Stimulated activated CD8-positive, alpha-beta memory T cell treated with anti-CD3 and anti-CD28 coated beads, Interleukin-7, amount 100 ng/mL, for 4 hours (primary cell): ENCODE results near the gene NFIC.
"Not testable (repeated sequence)": the region's sequence is repeated elsewhere in the genome, so short reads cannot be mapped to it uniquely, and the experiment has no call there.

Experiments
- DNase-seq, 2 donors: peaks; one replicate each; pipeline ENCODE4 v3.0.0-alpha.2; 2020; ENCODE audit warnings: low read depth in 2 of 2

NFIC gene

GRCh38 chr19:3420909-3421619 is 54.7 kb downstream of the NFIC start:
- no peak for DNase-seq

GRCh38 chr19:3421656-3422055 is 55.3 kb downstream of the NFIC start:
- DNase-seq: not testable (repeated sequence)

GRCh38 chr19:3423183-3423829 is 56.9 kb downstream of the NFIC start:
- DNase-seq: no peak

GRCh38 chr19:3426433-3426832 is 60.0 kb downstream of the NFIC start:
- DNase-seq: no peak

- DNase-seq: not testable (repeated sequence)
These were observed 63.9 kb downstream of the NFIC start for GRCh38 chr19:3430366-3430680.

- DNase-seq: no peak
These were observed 65.5 kb downstream of the NFIC start for GRCh38 chr19:3431760-3432397.

- DNase-seq: no peak
These were observed 66.9 kb downstream of the NFIC start for GRCh38 chr19:3433313-3433712.

GRCh38 chr19:3433805-3434540 is 67.6 kb downstream of the NFIC start:
- DNase-seq: no peak

GRCh38 chr19:3434630-3435553 is 68.5 kb downstream of the NFIC start:
- DNase-seq: peak; percentile 91 to 95

GRCh38 chr19:3440082-3440481 is 73.7 kb downstream of the NFIC start:
- peak; percentile 3 to 30 for DNase-seq

- no peak for DNase-seq
These were observed 75.0 kb downstream of the NFIC start for GRCh38 chr19:3441089-3441985.

- no peak for DNase-seq
These were observed 75.6 kb downstream of the NFIC start for GRCh38 chr19:3441986-3442329.

- no peak for DNase-seq
These were observed 76.2 kb downstream of the NFIC start for GRCh38 chr19:3442487-3443071.

- DNase-seq: no peak
These were observed 77.7 kb downstream of the NFIC start for GRCh38 chr19:3443840-3444694.

GRCh38 chr19:3444695-3445234 is 78.4 kb downstream of the NFIC start:
- no peak for DNase-seq

- not testable (repeated sequence) for DNase-seq
These were observed 80.3 kb downstream of the NFIC start for GRCh38 chr19:3446657-3447056.

- no peak for DNase-seq
These were observed 82.4 kb downstream of the NFIC start for GRCh38 chr19:3448616-3449334.

GRCh38 chr19:3450796-3451411 is 84.5 kb downstream of the NFIC start:
- DNase-seq: no peak
